CD14-positive monocyte (primary cell): ENCODE data around the gene HTR2A. TPM values are rescaled to one million over a fixed set of nuclear protein-coding genes. Genes with fewer than 3 reads are reported as not detected.

ENCODE experiments used
- DNase-seq, 3 donors: peaks; one replicate each; pipeline ENCODE4 v3.0.0-alpha.2; 2011 to 2022
- H2AFZ ChIP-seq: 2 replicates; pipeline ENCODE4 v1.6.0; 2012; ENCODE audit warnings: mild to moderate bottlenecking, low read depth, low read length, inconsistent platforms; ENCODE audit not compliant: insufficient read depth, poor library complexity, severe bottlenecking
- H3K27ac ChIP-seq, 2 donors: 1 replicate in 1 of 2; 2 replicates in 1 of 2; pipeline ENCODE4 v1.5.1; 2012 to 2013; ENCODE audit warnings: low read length in 2 of 2, control low read depth in 1 of 2, inconsistent platforms in 1 of 2, low read depth in 1 of 2, mild to moderate bottlenecking in 1 of 2
- H3K27me3 ChIP-seq, 2 donors: one replicate each; pipeline versions ENCODE4 v1.6.0 to v1.6.1; 2011 to 2013; ENCODE audit warnings: low read length in 2 of 2; ENCODE audit not compliant: control insufficient read depth in 2 of 2, insufficient read depth in 2 of 2
- H3K36me3 ChIP-seq, 2 donors: replicated peaks in 1 of 2; 1 replicate in 1 of 2; 2 replicates in 1 of 2; pipeline versions ENCODE4 v1.5.1 to v1.6.1; 2012 to 2013; ENCODE audit warnings: low read length in 2 of 2, control low read depth in 1 of 2, inconsistent platforms in 1 of 2, mild to moderate bottlenecking in 1 of 2; ENCODE audit not compliant: insufficient read depth in 2 of 2, control insufficient read depth in 1 of 2
- H3K4me1 ChIP-seq, 2 donors: 1 replicate in 1 of 2; 2 replicates in 1 of 2; pipeline versions ENCODE4 v1.5.1 to v1.6.1; 2012 to 2013; ENCODE audit warnings: low read length in 2 of 2, control low read depth in 1 of 2, inconsistent platforms in 1 of 2, mild to moderate bottlenecking in 1 of 2, moderate library complexity in 1 of 2; ENCODE audit not compliant: insufficient read depth in 2 of 2, control insufficient read depth in 1 of 2
- H3K4me2 ChIP-seq: replicated peaks from 2 replicates; pipeline ENCODE3; 2012; ENCODE audit warnings: low read length, moderate library complexity, mild to moderate bottlenecking; ENCODE audit not compliant: poor library complexity, severe bottlenecking; ENCODE audit errors: extremely low read depth
- H3K4me3 ChIP-seq, 3 experiments: fragments of 200-600 bp in 1 of 3; sonication (generic) in 1 of 3; replicated peaks in 1 of 3; 1 replicate in 2 of 3; 2 replicates in 1 of 3; pipeline ENCODE4 v1.5.1; 2011 to 2013; ENCODE audit warnings: low read length in 3 of 3, mild to moderate bottlenecking in 3 of 3, control low read depth in 2 of 3, low read depth in 2 of 3, inconsistent platforms in 1 of 3, moderate library complexity in 1 of 3
- H3K79me2 ChIP-seq: 2 replicates; pipeline ENCODE4 v1.6.0; 2012; ENCODE audit warnings: mild to moderate bottlenecking, control low read depth, inconsistent platforms, low read length, moderate library complexity; ENCODE audit not compliant: insufficient read depth
- H3K9ac ChIP-seq: 2 replicates; pipeline ENCODE4 v1.6.0; 2017; ENCODE audit warnings: low read length, mild to moderate bottlenecking; ENCODE audit not compliant: insufficient read depth, poor library complexity, severe bottlenecking
- H3K9me3 ChIP-seq, 2 donors: replicated peaks in 1 of 2; 1 replicate in 1 of 2; 2 replicates in 1 of 2; pipeline versions ENCODE4 v1.5.1 to v1.6.1; 2012 to 2013; ENCODE audit warnings: low read length in 2 of 2, control low read depth in 1 of 2; ENCODE audit not compliant: control insufficient read depth in 1 of 2, insufficient read depth in 1 of 2
- H4K20me1 ChIP-seq: 2 replicates; pipeline ENCODE4 v1.6.0; 2012; ENCODE audit warnings: mild to moderate bottlenecking, low read length, control low read depth, moderate library complexity; ENCODE audit not compliant: insufficient read depth
- H3K27ac Mint-ChIP-seq, 7 donors: one replicate each; pipeline ENCODE4 v1.8.0; 2020; ENCODE audit warnings: mild to moderate bottlenecking in 7 of 7, mixed read lengths in 7 of 7, moderate library complexity in 6 of 7, inconsistent platforms in 2 of 7
- H3K27me3 Mint-ChIP-seq, 3 donors: one replicate each; pipeline ENCODE4 v1.8.0; 2021 to 2022; ENCODE audit warnings: low read depth in 3 of 3, mild to moderate bottlenecking in 3 of 3, mixed read lengths in 3 of 3, moderate library complexity in 3 of 3, inconsistent platforms in 1 of 3
- H3K36me3 Mint-ChIP-seq, 2 donors: one replicate each; pipeline ENCODE4 v1.8.0; 2020; ENCODE audit warnings: mixed read lengths in 2 of 2, inconsistent platforms in 1 of 2, mild to moderate bottlenecking in 1 of 2
- H3K4me1 Mint-ChIP-seq: one replicate; pipeline ENCODE4 v1.8.0; 2020; ENCODE audit warnings: mild to moderate bottlenecking, mixed read lengths
- H3K4me3 Mint-ChIP-seq, 2 donors: one replicate each; pipeline ENCODE4 v1.8.0; 2020; ENCODE audit warnings: mild to moderate bottlenecking in 2 of 2, mixed read lengths in 2 of 2, moderate library complexity in 1 of 2
- H3K9me3 Mint-ChIP-seq, 7 donors: one replicate each; pipeline ENCODE4 v1.8.0; 2020 to 2022; ENCODE audit warnings: mixed read lengths in 7 of 7, mild to moderate bottlenecking in 6 of 7, moderate library complexity in 6 of 7, inconsistent platforms in 2 of 7
- CTCF ChIP-seq: fragments of 200-600 bp; IDR thresholded peaks from one replicate; pipeline ENCODE4 v1.8.0; 2022; ENCODE audit warnings: antibody characterized with exemption, mild to moderate bottlenecking
- WGBS: methylation state at CpG from one replicate; pipeline ENCODE4 v1.1.5; 2013; ENCODE audit warnings: missing lambda C conversion rate; ENCODE audit not compliant: insufficient coverage; 5-methylcytosine and 5-hydroxymethylcytosine counted together
- intact Hi-C, 2 donors: fragments of 100-400 bp; cut with micrococcal nuclease; formaldehyde crosslinking; loops; one replicate each; pipeline versions ENCODE4 v1.15.0 to v1.15.1; 2023
- polyA plus RNA-seq, 3 donors: library from polyadenylated mRNA; depleted of rRNA in 1 of 3; unstranded in 2 of 3; stranded (reverse) in 1 of 3; fragments of 300-500 nt in 2 of 3; fragments of >200 nt in 1 of 3; fragmentation: Illumina TruSeq in 2 of 3; gene quantifications; 1 replicate in 2 of 3; 2 replicates in 1 of 3; pipeline ENCODE4 v1.2.3, GENCODE V29; 2012 to 2021

HTR2A gene
- polyA plus RNA-seq, 3 donors: not detected

- peaks cover 56 to 77% of the 10 kb centered on the region in 2 donors for H3K36me3 Mint-ChIP-seq
- no peak overlapping the region for H3K4me3 Mint-ChIP-seq
- no peak for DNase-seq
- no peaks in the 10 kb centered on the region for H3K27me3 ChIP-seq
- H3K27ac ChIP-seq: no peak overlapping the region
- no peak overlapping the region for H3K27ac Mint-ChIP-seq
- H3K9me3 ChIP-seq: no peaks in the 10 kb centered on the region
- H2AFZ ChIP-seq: no peak overlapping the region
- no peak overlapping the region for H3K4me3 ChIP-seq
- no peaks in the 10 kb centered on the region for H3K27me3 Mint-ChIP-seq
- H3K36me3 ChIP-seq: peaks cover 93 to 98% of the 10 kb centered on the region in 2 donors
- H3K79me2 ChIP-seq: no peaks in the 10 kb centered on the region
- intact Hi-C loops: no loop called here
- TF ChIP-seq CTCF: no peak
- H3K9me3 Mint-ChIP-seq: no peaks in the 10 kb centered on the region
- H3K4me2 ChIP-seq: no peak overlapping the region
- no peaks in the 10 kb centered on the region for H3K4me1 ChIP-seq
- H3K9ac ChIP-seq: no peak overlapping the region
- H4K20me1 ChIP-seq: peaks cover 3% of the 10 kb centered on the region
- WGBS: no CpG with 5 or more reads among the region's 3 CpGs
- H3K4me1 Mint-ChIP-seq: no peaks in the 10 kb centered on the region
Observed at GRCh38 chr13:46783504-46783903, 113.3 kb downstream of the HTR2A start.

- intact Hi-C loops: no loop called here
- Histone ChIP-seq H4K20me1 (peaks cover 3% of the 10 kb centered on the region), H3K36me3 (peaks cover 93 to 98% of the 10 kb centered on the region in 2 donors), H3K9ac (no peak overlapping the region), H3K79me2 (no peaks in the 10 kb centered on the region), H3K27me3 (no peaks in the 10 kb centered on the region), H3K27ac (no peak overlapping the region), H2AFZ (no peak overlapping the region), H3K4me1 (no peaks in the 10 kb centered on the region), H3K4me3 (no peak overlapping the region), H3K9me3 (no peaks in the 10 kb centered on the region), H3K4me2 (no peak overlapping the region)
- Mint-ChIP-seq H3K9me3 (no peaks in the 10 kb centered on the region), H3K36me3 (peaks cover 59 to 76% of the 10 kb centered on the region in 2 donors), H3K4me1 (no peaks in the 10 kb centered on the region), H3K27ac (peak overlapping the region in 1 of 7 donors; percentile 6), H3K27me3 (no peaks in the 10 kb centered on the region), H3K4me3 (no peak overlapping the region)
- TF ChIP-seq CTCF: no peak
- DNase-seq: no peak
- WGBS: no CpG with 5 or more reads among the region's 2 CpGs
Observed at GRCh38 chr13:46782691-46783090, 114.2 kb downstream of the HTR2A start.
